Body of pancreas (tissue), 4 donors: Measurements from ENCODE around the gene KDM2B. TPM values are rescaled to one million over a fixed set of nuclear protein-coding genes. Genes with fewer than 3 reads are reported as not detected.

Experiments
- ATAC-seq: fragments of 150-250 bp; one replicate; pipeline ENCODE4 v1.9.1; 2016
- DNase-seq, 4 donors: peaks; one replicate each; pipeline ENCODE4 v3.0.0-alpha.2; 2019
- H3K27ac ChIP-seq, 4 donors: fragments of 200-600 bp; sonication (generic); 1 replicate in 3 of 4; 2 replicates in 1 of 4; pipeline versions ENCODE4 v1.5.1 to v1.6.1; 2016 to 2019; ENCODE audit warnings: mild to moderate bottlenecking in 1 of 4, mixed read lengths in 1 of 4, moderate library complexity in 1 of 4
- H3K27me3 ChIP-seq, 2 donors: fragments of 200-600 bp; sonication (generic); one replicate each; pipeline ENCODE4 v1.6.0; 2016; ENCODE audit warnings: mild to moderate bottlenecking in 1 of 2
- H3K36me3 ChIP-seq, 2 donors: fragments of 200-600 bp; sonication (generic); replicated peaks in 1 of 2; 2 replicates each; pipeline ENCODE4 v1.5.1; 2016; ENCODE audit warnings: low read depth in 2 of 2; ENCODE audit not compliant: insufficient read depth in 1 of 2
- H3K4me1 ChIP-seq: fragments of 200-600 bp; sonication (generic); one replicate; pipeline ENCODE4 v1.6.0; 2016
- H3K4me3 ChIP-seq, 2 donors: fragments of 200-600 bp; sonication (generic); 1 replicate in 1 of 2; 2 replicates in 1 of 2; pipeline ENCODE4 v1.5.1; 2016 to 2019
- H3K9me3 ChIP-seq, 3 donors: fragments of 200-600 bp; sonication (generic); 1 replicate in 2 of 3; 2 replicates in 1 of 3; pipeline ENCODE4 v1.5.1; 2016
- CTCF ChIP-seq, 7 experiments: fragments of 450-650 bp in 4 of 7; fragments of 200-600 bp in 3 of 7; sonication (generic) in 3 of 7; IDR thresholded peaks; one replicate each; pipeline ENCODE4 v1.5.1; 2016 to 2019; ENCODE audit warnings: antibody characterized with exemption in 7 of 7
- POLR2A ChIP-seq, 3 donors: fragments of 450-650 bp; IDR thresholded peaks; one replicate each; pipeline ENCODE4 v1.6.1; 2016; ENCODE audit warnings: antibody characterized with exemption in 3 of 3, mild to moderate bottlenecking in 2 of 3
- WGBS, 2 donors: methylation state at CpG; one replicate each; pipeline ENCODE4 v1.1.5; 2017; 5-methylcytosine and 5-hydroxymethylcytosine counted together
- intact Hi-C: fragments of 100-400 bp; cut with DNase I; formaldehyde crosslinking; loops from one replicate; pipeline ENCODE4 v1.15.1; 2023
- total RNA-seq, 2 donors: library from RNA; depleted of rRNA; stranded (reverse); fragments of >200 nt; gene quantifications; one replicate each; pipeline ENCODE4 v1.1.0, GENCODE V29; 2016

KDM2B gene
- total RNA-seq, 2 donors from 2014 or later, result 17.8 to 26.5 TPM

- Histone ChIP-seq H3K27me3 (no peaks in the 10 kb centered on the region), H3K9me3 (no peaks in the 10 kb centered on the region), H3K4me3 (no peak overlapping the region), H3K4me1 (no peaks in the 10 kb centered on the region), H3K36me3 (no peaks in the 10 kb centered on the region), H3K27ac (no peak overlapping the region)
- no peak for DNase-seq
- WGBS, 2 donors, result 89 to 91% methylated on average over 7 of the region's 7 CpGs
- no peak for ATAC-seq
- TF ChIP-seq POLR2A (IDR thresholded peaks at IDR 0.05) (no peak), CTCF (IDR thresholded peaks at IDR 0.05) (no peak)
- intact Hi-C loops, result no loop called here
Measured at GRCh38 chr12:121558956-121559355, 21.9 kb downstream of the KDM2B start.

GRCh38 chr12:121550974-121551634, 29.7 kb downstream of the KDM2B start:
- Histone ChIP-seq H3K4me1 (peaks cover 8% of the 10 kb centered on the region), H3K4me3 (no peak overlapping the region), H3K27me3 (no peaks in the 10 kb centered on the region), H3K27ac (no peak overlapping the region), H3K9me3 (no peaks in the 10 kb centered on the region), H3K36me3 (no peaks in the 10 kb centered on the region)
- intact Hi-C loops, result no loop called here
- no peak for TF ChIP-seq POLR2A (IDR thresholded peaks at IDR 0.05)
- no peak for TF ChIP-seq CTCF (IDR thresholded peaks at IDR 0.05)
- WGBS, 2 donors, result 82 to 90% methylated on average over 13 of the region's 13 CpGs
- DNase-seq (no peak), ATAC-seq (no peak)

- H3K4me1 ChIP-seq, result peaks cover 8% of the 10 kb centered on the region
- no peaks in the 10 kb centered on the region for H3K9me3 ChIP-seq
- intact Hi-C loops, result loop anchor here (5.0 kb wide), 1 partner anchor 128 kb away; no protein-coding TSS in a partner anchor
- WGBS, 2 donors, result 93% methylated on average over 4 to 7 of the region's 7 CpGs
- TF ChIP-seq CTCF (IDR thresholded peaks at IDR 0.05) (no peak), POLR2A (IDR thresholded peaks at IDR 0.05) (no peak)
- no peaks in the 10 kb centered on the region for H3K36me3 ChIP-seq
- ATAC-seq (no peak), DNase-seq (no peak)
- no peaks in the 10 kb centered on the region for H3K27me3 ChIP-seq
- no peak overlapping the region for H3K4me3 ChIP-seq
- no peak overlapping the region for H3K27ac ChIP-seq
Measured at GRCh38 chr12:121549075-121549474, 31.7 kb downstream of the KDM2B start.

- H3K36me3 ChIP-seq, result no peaks in the 10 kb centered on the region
- DNase-seq, result no peak
- intact Hi-C loops, result loop anchor here (5.0 kb wide), 1 partner anchor 132 kb away; no protein-coding TSS in a partner anchor
- no peaks in the 10 kb centered on the region for H3K4me1 ChIP-seq
- H3K9me3 ChIP-seq, result no peaks in the 10 kb centered on the region
- TF ChIP-seq CTCF (IDR thresholded peaks at IDR 0.05), result no peak
- H3K27ac ChIP-seq, result no peak overlapping the region
- no peak for ATAC-seq
- H3K4me3 ChIP-seq, result no peak overlapping the region
- WGBS, 2 donors, result 89 to 99% methylated on average over 6 of the region's 6 CpGs
- H3K27me3 ChIP-seq, result no peaks in the 10 kb centered on the region
Measured at GRCh38 chr12:121545480-121545879, 35.3 kb downstream of the KDM2B start.

GRCh38 chr12:121543786-121544185, 37.0 kb downstream of the KDM2B start:
- Histone ChIP-seq H3K27me3 (no peaks in the 10 kb centered on the region), H3K9me3 (no peaks in the 10 kb centered on the region), H3K4me3 (no peak overlapping the region), H3K4me1 (peaks cover 1% of the 10 kb centered on the region), H3K36me3 (no peaks in the 10 kb centered on the region), H3K27ac (no peak overlapping the region)
- intact Hi-C loops, result no loop called here
- TF ChIP-seq CTCF (IDR thresholded peaks at IDR 0.05), result no peak
- TF ChIP-seq POLR2A (IDR thresholded peaks at IDR 0.05), result no peak
- no peak for DNase-seq
- 84 to 89% methylated on average over 7 to 8 of the region's 8 CpGs for WGBS, 2 donors
- ATAC-seq, result no peak
